Natural killer cell (primary cell): Measurements from ENCODE around the gene SYT14. TPM values are rescaled to one million over a fixed set of nuclear protein-coding genes. Genes with fewer than 3 reads are reported as not detected.
"Not testable (repeated sequence)": the region's sequence is repeated elsewhere in the genome, so short reads cannot be mapped to it uniquely, and the experiment has no call there.

Source experiments
- ATAC-seq, 3 donors: fragments of 150-1000 bp in 2 of 3; fragments of 200-7000 bp in 1 of 3; cut with Tn5 transposase; 1 replicate in 1 of 3; 2 replicates in 2 of 3; pipeline ENCODE4 v1.10.0; 2021; ENCODE audit warnings: mild to moderate bottlenecking in 2 of 3, moderate library complexity in 2 of 3
- DNase-seq, 2 donors: peaks; one replicate each; pipeline versions ENCODE4 v3.0.0 to v3.0.0-alpha.2; 2013 to 2021; ENCODE audit warnings: mixed read lengths in 1 of 2
- H3K27ac ChIP-seq: one replicate; pipeline ENCODE4 v1.5.1; 2013; ENCODE audit warnings: mild to moderate bottlenecking, low read length
- H3K27me3 ChIP-seq: one replicate; pipeline ENCODE4 v1.6.1; 2013; ENCODE audit warnings: low read length; ENCODE audit not compliant: control insufficient read depth, insufficient read depth
- H3K36me3 ChIP-seq: one replicate; pipeline ENCODE4 v1.6.1; 2013; ENCODE audit warnings: low read length; ENCODE audit not compliant: control insufficient read depth, insufficient read depth
- H3K4me1 ChIP-seq: one replicate; pipeline ENCODE4 v1.6.1; 2013; ENCODE audit warnings: low read length; ENCODE audit not compliant: control insufficient read depth, insufficient read depth
- H3K4me3 ChIP-seq: one replicate; pipeline ENCODE4 v1.5.1; 2013; ENCODE audit warnings: low read length
- H3K9me3 ChIP-seq: one replicate; pipeline ENCODE4 v1.6.1; 2013; ENCODE audit warnings: low read length; ENCODE audit not compliant: control insufficient read depth, insufficient read depth
- H3K27ac Mint-ChIP-seq, 2 donors: one replicate each; pipeline ENCODE4 v1.8.0; 2022; ENCODE audit warnings: mild to moderate bottlenecking in 2 of 2, mixed read lengths in 2 of 2, moderate library complexity in 1 of 2
- H3K27me3 Mint-ChIP-seq, 2 donors: one replicate each; pipeline ENCODE4 v1.8.0; 2022; ENCODE audit warnings: low read depth in 2 of 2, mixed read lengths in 2 of 2
- H3K36me3 Mint-ChIP-seq: one replicate; pipeline ENCODE4 v1.8.0; 2022; ENCODE audit warnings: mixed read lengths
- H3K4me1 Mint-ChIP-seq, 2 donors: one replicate each; pipeline ENCODE4 v1.8.0; 2022; ENCODE audit warnings: mixed read lengths in 2 of 2
- H3K4me3 Mint-ChIP-seq: one replicate; pipeline ENCODE4 v1.8.0; 2022; ENCODE audit warnings: mild to moderate bottlenecking, moderate library complexity, mixed read lengths
- H3K9me3 Mint-ChIP-seq, 2 donors: one replicate each; pipeline ENCODE4 v1.8.0; 2022; ENCODE audit warnings: mixed read lengths in 2 of 2
- WGBS: methylation state at CpG from one replicate; pipeline ENCODE4 v1.1.7; 2013; ENCODE audit warnings: missing lambda C conversion rate; ENCODE audit not compliant: insufficient coverage; 5-methylcytosine and 5-hydroxymethylcytosine counted together
- intact Hi-C: fragments of 100-400 bp; cut with micrococcal nuclease; formaldehyde crosslinking; loops from one replicate; pipeline ENCODE4 v1.14.2; 2022
- total RNA-seq, 4 donors: library from RNA; stranded (reverse); fragments of 120-200 nt in 1 of 4; gene quantifications; one replicate each; pipeline versions ENCODE4 v1.2.3 to v1.2.4, GENCODE V29; 2013 to 2022
- TF ChIP-seq, protein P1 (sequence below): fragments of 200-600 bp; IDR thresholded peaks from one replicate; pipeline ENCODE4 v1.8.0; 2022; ENCODE audit warnings: antibody characterized with exemption

The SYT14 gene
- total RNA-seq, 3 donors from 2014 or later (not counting 1 experiment from before 2014, with no cell fraction given), result not detected

DNA sequence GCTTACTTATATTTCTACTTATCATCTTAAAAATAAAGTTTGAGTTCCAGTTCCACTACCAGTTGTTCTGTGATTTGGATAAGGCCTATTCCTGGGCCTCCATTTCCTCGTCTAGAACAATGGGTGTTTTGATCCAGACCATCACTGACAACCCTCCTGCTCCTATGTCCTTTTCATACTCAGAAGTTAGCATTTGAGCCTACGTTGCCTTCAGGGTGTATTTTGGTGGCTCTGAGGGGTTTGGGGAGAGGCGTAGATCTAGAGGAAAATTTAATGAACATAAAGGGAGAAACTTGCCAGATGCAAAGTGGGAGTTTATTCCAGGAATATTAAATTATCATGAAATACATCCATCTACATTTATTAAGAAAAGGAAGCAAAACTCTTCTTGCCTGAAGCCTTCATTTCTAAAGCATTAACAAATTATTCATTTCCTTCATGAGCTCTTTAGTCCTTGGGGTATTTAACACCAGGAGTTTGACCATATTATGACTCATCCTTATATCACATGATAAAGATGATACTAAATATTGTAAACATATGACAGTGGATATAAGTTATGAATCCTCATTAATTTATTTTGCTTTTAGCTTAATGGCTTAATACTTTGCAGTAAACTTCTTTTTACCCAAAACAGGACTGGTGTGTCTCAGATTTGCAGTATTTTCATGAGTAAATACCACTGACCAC, 47.2 kb upstream of the SYT14 start:
- Histone ChIP-seq H3K27me3 (no peaks in the 10 kb centered on the region), H3K4me3 (no peak overlapping the region), H3K36me3 (no peaks in the 10 kb centered on the region), H3K9me3 (no peaks in the 10 kb centered on the region), H3K27ac (no peak overlapping the region), H3K4me1 (no peaks in the 10 kb centered on the region)
- Mint-ChIP-seq H3K4me1 (no peaks in the 10 kb centered on the region), H3K36me3 (no peaks in the 10 kb centered on the region), H3K9me3 (no peaks in the 10 kb centered on the region), H3K27ac (no peak overlapping the region), H3K27me3 (peaks cover 17 to 20% of the 10 kb centered on the region in 2 donors), H3K4me3 (no peak overlapping the region)
- ATAC-seq (no peak), DNase-seq (no peak)
- WGBS, result 73% methylated on average over 1 of the region's 3 CpGs
- intact Hi-C loops, result no loop called here
- TF ChIP-seq, protein P1, sequence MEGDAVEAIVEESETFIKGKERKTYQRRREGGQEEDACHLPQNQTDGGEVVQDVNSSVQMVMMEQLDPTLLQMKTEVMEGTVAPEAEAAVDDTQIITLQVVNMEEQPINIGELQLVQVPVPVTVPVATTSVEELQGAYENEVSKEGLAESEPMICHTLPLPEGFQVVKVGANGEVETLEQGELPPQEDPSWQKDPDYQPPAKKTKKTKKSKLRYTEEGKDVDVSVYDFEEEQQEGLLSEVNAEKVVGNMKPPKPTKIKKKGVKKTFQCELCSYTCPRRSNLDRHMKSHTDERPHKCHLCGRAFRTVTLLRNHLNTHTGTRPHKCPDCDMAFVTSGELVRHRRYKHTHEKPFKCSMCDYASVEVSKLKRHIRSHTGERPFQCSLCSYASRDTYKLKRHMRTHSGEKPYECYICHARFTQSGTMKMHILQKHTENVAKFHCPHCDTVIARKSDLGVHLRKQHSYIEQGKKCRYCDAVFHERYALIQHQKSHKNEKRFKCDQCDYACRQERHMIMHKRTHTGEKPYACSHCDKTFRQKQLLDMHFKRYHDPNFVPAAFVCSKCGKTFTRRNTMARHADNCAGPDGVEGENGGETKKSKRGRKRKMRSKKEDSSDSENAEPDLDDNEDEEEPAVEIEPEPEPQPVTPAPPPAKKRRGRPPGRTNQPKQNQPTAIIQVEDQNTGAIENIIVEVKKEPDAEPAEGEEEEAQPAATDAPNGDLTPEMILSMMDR, result no peak

- H3K4me1 Mint-ChIP-seq, result no peaks in the 10 kb centered on the region
- Histone ChIP-seq H3K4me1 (no peaks in the 10 kb centered on the region), H3K4me3 (no peak overlapping the region), H3K36me3 (no peaks in the 10 kb centered on the region), H3K27me3 (no peaks in the 10 kb centered on the region), H3K9me3 (no peaks in the 10 kb centered on the region), H3K27ac (no peak overlapping the region)
- TF ChIP-seq, protein P1, result no peak
- intact Hi-C loops, result no loop called here
- no peak overlapping the region for H3K4me3 Mint-ChIP-seq
- no peak overlapping the region for H3K27ac Mint-ChIP-seq
- no peaks in the 10 kb centered on the region for H3K36me3 Mint-ChIP-seq
- WGBS, result 91% methylated on average over 6 of the region's 6 CpGs
- DNase-seq (no peak), ATAC-seq (no peak)
- peaks cover 0 to 12% of the 10 kb centered on the region in 2 donors for H3K27me3 Mint-ChIP-seq
- no peaks in the 10 kb centered on the region for H3K9me3 Mint-ChIP-seq
Measured at GRCh38 chr1:209893751-209894150, 44.3 kb upstream of the SYT14 start.

DNA sequence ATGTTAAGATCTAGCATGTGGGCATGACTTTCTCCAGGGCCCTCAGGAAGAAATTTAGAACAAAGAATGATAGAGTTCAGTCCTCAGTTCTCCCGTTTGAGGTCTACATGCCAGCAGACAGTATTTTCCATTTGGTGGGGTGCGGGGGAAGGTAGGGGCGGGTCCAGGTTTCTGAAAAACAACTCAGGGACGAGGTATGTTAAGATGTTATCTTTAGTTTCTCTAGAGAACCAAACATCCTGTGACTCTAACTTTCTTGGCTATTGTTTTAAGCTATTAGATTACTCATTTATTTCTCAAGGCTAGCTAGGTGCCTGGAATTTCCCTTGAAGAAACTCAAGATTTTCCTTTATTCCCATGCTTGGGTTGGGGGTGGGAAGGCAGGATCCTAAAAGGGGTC, 42.3 kb upstream of the SYT14 start:
- no peak overlapping the region for H3K27ac Mint-ChIP-seq
- no peaks in the 10 kb centered on the region for H3K4me1 Mint-ChIP-seq
- TF ChIP-seq, protein P1, result no peak
- DNase-seq (no peak), ATAC-seq (no peak)
- H3K27me3 Mint-ChIP-seq, result peaks cover 0 to 12% of the 10 kb centered on the region in 2 donors
- no peak overlapping the region for H3K4me3 Mint-ChIP-seq
- intact Hi-C loops, result no loop called here
- Histone ChIP-seq H3K9me3 (no peaks in the 10 kb centered on the region), H3K4me1 (no peaks in the 10 kb centered on the region), H3K27ac (no peak overlapping the region), H3K36me3 (no peaks in the 10 kb centered on the region), H3K4me3 (no peak overlapping the region), H3K27me3 (no peaks in the 10 kb centered on the region)
- H3K9me3 Mint-ChIP-seq, result no peaks in the 10 kb centered on the region
- no peaks in the 10 kb centered on the region for H3K36me3 Mint-ChIP-seq
- 46% methylated on average over 4 of the region's 4 CpGs for WGBS

GRCh38 chr1:209896346-209896745, 41.7 kb upstream of the SYT14 start:
- no peak overlapping the region for H3K27ac Mint-ChIP-seq
- TF ChIP-seq, protein P1, result no peak
- no peak overlapping the region for H3K4me3 ChIP-seq
- H3K9me3 ChIP-seq, result no peaks in the 10 kb centered on the region
- H3K4me3 Mint-ChIP-seq, result no peak overlapping the region
- no peaks in the 10 kb centered on the region for H3K27me3 ChIP-seq
- DNase-seq (no peak), ATAC-seq (no peak)
- intact Hi-C loops, result no loop called here
- no peaks in the 10 kb centered on the region for H3K4me1 ChIP-seq
- WGBS, result 91% methylated on average over 2 of the region's 4 CpGs
- no peaks in the 10 kb centered on the region for H3K9me3 Mint-ChIP-seq
- H3K27ac ChIP-seq, result no peak overlapping the region
- H3K36me3 Mint-ChIP-seq, result no peaks in the 10 kb centered on the region
- peaks cover 0 to 12% of the 10 kb centered on the region in 2 donors for H3K27me3 Mint-ChIP-seq
- H3K36me3 ChIP-seq, result no peaks in the 10 kb centered on the region
- no peaks in the 10 kb centered on the region for H3K4me1 Mint-ChIP-seq

DNA sequence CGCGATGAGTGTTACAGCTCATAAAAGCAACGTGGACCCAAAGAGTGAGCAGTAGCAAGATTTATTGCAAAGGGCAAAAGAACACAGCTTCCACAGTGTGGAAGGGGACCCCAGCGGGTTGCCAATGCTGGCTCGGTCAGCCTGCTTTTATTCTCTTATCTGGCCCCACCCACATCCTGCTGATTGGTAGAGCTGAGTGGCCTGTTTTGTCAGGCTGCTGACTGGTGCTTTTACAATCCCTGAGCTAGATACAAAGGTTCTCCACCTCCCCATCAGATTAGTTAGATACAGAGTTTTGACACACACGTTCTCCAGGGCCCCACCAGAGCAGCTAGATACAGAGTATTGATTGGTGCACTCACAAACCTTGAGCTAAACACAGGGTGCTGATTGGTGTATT, 39.7 kb upstream of the SYT14 start:
- H3K27me3 ChIP-seq, H3K36me3 ChIP-seq, ATAC-seq, H3K9me3 ChIP-seq, H3K9me3 Mint-ChIP-seq, H3K4me1 ChIP-seq, H3K36me3 Mint-ChIP-seq, H3K4me1 Mint-ChIP-seq, H3K4me3 Mint-ChIP-seq, H3K27ac ChIP-seq, DNase-seq, H3K4me3 ChIP-seq, intact Hi-C loops, H3K27ac Mint-ChIP-seq: not testable (repeated sequence)
- peaks cover 0 to 14% of the 10 kb centered on the region in 2 donors for H3K27me3 Mint-ChIP-seq
- 80% methylated on average over 6 of the region's 6 CpGs for WGBS
